Stimulated activated effector memory CD8-positive, alpha-beta T cell treated with anti-CD3 and anti-CD28 coated beads, Interleukin-12 subunit alpha, Interleukin-12 subunit beta, amount 100 ng/mL, for 72 hours (primary cell): ENCODE data around the gene POLR1G.
A peak's percentile ranks its signal among the peaks of the same experiment; 100 is the strongest.

Experiments
- ATAC-seq: fragments of 150-1000 bp; cut with Tn5 transposase; 2 replicates; pipeline ENCODE4 v1.10.0; 2021
- DNase-seq, 2 donors: peaks; one replicate each; pipeline ENCODE4 v3.0.0; 2021 to 2022; ENCODE audit warnings: low spot score in 2 of 2
- H3K27ac Mint-ChIP-seq: one replicate; pipeline ENCODE4 v1.8.0; 2022; ENCODE audit warnings: mild to moderate bottlenecking, mixed read lengths
- H3K36me3 Mint-ChIP-seq: one replicate; pipeline ENCODE4 v1.8.0; 2022; ENCODE audit warnings: mild to moderate bottlenecking, mixed read lengths
- H3K4me1 Mint-ChIP-seq: one replicate; pipeline ENCODE4 v1.8.0; 2022; ENCODE audit warnings: mixed read lengths
- H3K4me3 Mint-ChIP-seq: one replicate; pipeline ENCODE4 v1.8.0; 2022; ENCODE audit warnings: mild to moderate bottlenecking, mixed read lengths
- H3K9me3 Mint-ChIP-seq: one replicate; pipeline ENCODE4 v1.8.0; 2022; ENCODE audit warnings: mixed read lengths

The POLR1G gene

DNA sequence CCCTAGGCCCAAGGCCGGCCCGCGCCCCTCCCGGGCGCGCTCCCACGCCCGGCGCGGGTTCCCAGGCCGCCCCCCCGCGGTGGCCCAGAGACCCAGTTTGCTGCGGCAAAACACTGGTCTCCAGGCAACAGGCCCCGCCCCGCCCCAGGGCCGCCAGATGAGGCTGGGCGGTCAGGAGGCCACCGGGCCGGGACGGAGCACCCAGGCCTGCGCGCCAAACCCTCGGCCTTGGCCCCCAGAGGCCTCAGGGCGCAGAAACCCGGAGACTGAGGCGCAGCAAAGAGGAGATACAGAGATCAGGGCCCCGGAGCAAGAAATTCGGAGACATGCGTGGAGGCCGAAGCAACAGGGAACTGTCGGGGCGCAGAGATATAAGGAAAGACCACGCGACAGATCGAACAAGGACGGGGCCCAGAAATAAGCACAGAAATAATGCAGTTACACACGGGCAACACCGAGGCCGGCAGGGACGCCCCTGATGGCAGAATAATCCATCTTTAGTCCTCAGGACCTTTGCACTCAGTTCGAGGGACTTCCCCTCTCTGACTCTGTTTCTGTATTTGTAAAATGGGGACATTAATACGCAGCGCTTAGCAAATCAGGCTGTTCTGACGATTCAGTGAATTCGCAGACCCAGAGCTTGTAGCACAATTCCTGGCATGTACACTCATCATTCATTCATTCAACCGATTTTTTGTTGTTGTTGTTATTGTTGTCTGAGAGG lies 38.0 kb downstream of the POLR1G start:
- ATAC-seq: peak; percentile 71
- H3K9me3 Mint-ChIP-seq: no peaks in the 10 kb centered on the region
- peaks cover 29% of the 10 kb centered on the region for H3K36me3 Mint-ChIP-seq
- peaks cover 80% of the 10 kb centered on the region for H3K4me1 Mint-ChIP-seq
- DNase-seq: peak; percentile 80 to 92
- peak overlapping the region; percentile 90 for H3K4me3 Mint-ChIP-seq
- H3K27ac Mint-ChIP-seq: peak overlapping the region; percentile 98

DNA sequence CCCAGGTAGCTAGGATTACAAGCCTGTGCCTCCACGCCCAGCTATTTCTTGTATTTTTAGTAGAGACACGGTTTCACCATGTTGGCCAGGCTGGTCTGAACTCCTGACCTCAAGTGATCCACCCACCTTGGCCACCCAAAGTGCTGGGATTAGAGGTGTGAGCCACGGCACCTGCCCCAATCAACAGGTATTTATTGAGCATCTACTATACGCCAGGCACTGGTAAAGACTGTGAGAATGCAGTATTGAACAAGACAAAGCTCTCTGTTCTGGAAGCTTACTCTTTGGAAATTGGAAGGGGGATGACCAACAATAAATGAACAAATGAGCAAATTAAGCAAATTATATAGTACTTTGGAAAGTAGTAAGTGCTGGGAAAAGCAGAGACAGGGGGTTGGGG lies 38.7 kb downstream of the POLR1G start:
- Mint-ChIP-seq H3K9me3 (no peaks in the 10 kb centered on the region), H3K27ac (peak overlapping the region; percentile 98), H3K36me3 (peaks cover 35% of the 10 kb centered on the region), H3K4me1 (peaks cover 81% of the 10 kb centered on the region), H3K4me3 (peak overlapping the region; percentile 90)
- ATAC-seq: no peak
- no peak for DNase-seq

DNA sequence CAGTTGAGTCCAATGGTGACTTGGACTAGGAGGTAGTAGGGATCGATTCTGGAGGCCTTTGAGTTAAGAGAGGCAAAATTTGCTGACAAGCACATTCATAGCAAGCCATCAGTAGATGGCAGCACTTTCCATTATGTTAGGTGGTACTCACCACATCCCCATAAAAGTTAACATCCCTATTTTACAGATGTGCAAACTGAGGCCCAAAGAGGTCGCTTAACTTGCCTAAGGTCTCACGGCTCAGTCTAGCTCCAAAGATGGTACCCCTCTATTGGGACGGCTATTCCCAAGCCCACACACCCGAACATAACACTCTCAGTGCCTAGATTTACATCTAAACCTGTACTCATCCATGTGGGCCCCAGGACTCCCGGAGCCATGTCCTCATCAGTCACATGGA lies 39.9 kb downstream of the POLR1G start:
- DNase-seq (peak in 1 of 2 donors; percentile 52), ATAC-seq (no peak)
- Mint-ChIP-seq H3K4me1 (peaks cover 79% of the 10 kb centered on the region), H3K36me3 (peaks cover 47% of the 10 kb centered on the region), H3K4me3 (no peak overlapping the region), H3K27ac (peak overlapping the region; percentile 26), H3K9me3 (no peaks in the 10 kb centered on the region)

DNA sequence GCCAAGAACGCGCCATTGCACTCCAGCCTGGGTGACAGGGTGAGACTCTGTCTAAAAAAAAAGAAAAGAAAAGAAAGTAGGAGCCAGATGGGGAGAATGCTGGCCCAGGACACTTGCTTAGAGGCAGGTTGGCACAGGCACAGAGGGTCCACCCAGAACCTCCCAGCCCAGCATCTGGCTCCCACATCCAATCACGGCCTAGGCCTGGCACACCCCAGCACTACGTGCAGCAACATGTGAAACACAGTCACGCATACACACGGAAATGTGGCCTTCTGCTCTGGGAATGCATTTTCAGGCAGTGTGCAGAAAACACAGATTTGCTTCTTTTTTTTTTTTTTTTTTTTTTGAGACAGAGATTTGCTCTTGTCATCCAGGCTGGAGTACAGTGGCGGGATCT lies 40.5 kb downstream of the POLR1G start:
- Mint-ChIP-seq H3K4me3 (no peak overlapping the region), H3K36me3 (peaks cover 52% of the 10 kb centered on the region), H3K4me1 (peaks cover 84% of the 10 kb centered on the region), H3K27ac (peak overlapping the region; percentile 99), H3K9me3 (no peaks in the 10 kb centered on the region)
- ATAC-seq: no peak
- no peak for DNase-seq

DNA sequence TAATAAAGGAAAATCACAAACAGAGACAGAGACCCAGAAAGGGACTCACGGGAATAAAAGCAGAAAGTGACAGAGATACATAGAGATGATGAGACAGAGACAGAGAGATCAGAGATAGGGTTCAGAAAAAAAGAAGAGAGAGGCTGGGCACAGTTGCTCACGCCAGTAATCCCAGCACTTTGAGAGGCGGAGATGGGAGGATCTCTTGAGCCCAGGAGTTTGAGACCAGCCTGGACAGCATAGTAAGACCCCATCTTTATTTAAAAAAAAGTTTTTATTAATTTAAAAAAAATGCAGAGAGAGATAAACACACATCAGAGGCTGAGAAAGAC lies 41.9 kb downstream of the POLR1G start:
- peak overlapping the region; percentile 87 for H3K4me3 Mint-ChIP-seq
- peaks cover 78% of the 10 kb centered on the region for H3K4me1 Mint-ChIP-seq
- peak overlapping the region; percentile 99 for H3K27ac Mint-ChIP-seq
- ATAC-seq (no peak), DNase-seq (no peak)
- H3K36me3 Mint-ChIP-seq: peaks cover 46% of the 10 kb centered on the region
- H3K9me3 Mint-ChIP-seq: no peaks in the 10 kb centered on the region

DNA sequence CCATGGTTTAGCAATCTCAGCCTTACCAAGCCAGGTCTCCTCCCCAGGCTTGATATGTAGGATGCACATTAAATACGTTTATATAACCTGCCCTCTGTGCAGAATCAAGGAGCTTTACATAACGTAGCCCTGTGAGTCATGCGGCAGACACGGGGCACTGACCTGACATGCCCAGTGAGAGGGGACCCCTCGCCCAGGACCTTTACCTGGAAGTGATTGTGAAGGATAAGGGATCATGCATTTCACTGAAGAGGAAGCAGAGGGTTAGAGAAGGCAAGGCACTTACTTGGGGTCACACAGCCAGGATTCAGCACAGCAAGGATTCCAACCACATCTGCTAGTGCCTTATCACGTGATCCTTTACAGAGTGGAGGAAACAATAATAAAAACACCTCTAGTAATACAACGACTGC lies 42.4 kb downstream of the POLR1G start:
- Mint-ChIP-seq H3K9me3 (no peaks in the 10 kb centered on the region), H3K4me3 (peak overlapping the region; percentile 87), H3K4me1 (peaks cover 76% of the 10 kb centered on the region), H3K36me3 (peaks cover 41% of the 10 kb centered on the region), H3K27ac (peak overlapping the region; percentile 99)
- DNase-seq (no peak), ATAC-seq (no peak)

DNA sequence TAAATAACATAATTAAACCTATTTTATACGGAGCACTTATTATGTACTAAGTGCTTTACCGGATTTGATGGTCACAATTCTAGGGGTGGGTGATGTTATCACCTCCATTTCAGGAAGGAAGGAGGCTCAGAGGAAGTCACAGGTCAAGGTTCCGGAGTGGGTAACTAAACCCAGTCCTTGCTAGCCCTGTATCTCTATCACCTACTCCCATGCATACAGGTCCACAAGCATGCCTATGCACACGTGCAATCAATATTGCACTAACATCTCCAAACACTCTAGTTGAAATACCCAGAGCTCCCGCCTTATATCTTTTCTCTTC lies 43.5 kb downstream of the POLR1G start:
- peak overlapping the region; percentile 87 for H3K4me3 Mint-ChIP-seq
- DNase-seq (no peak), ATAC-seq (peak; percentile 35)
- H3K27ac Mint-ChIP-seq: peak overlapping the region; percentile 99
- no peaks in the 10 kb centered on the region for H3K9me3 Mint-ChIP-seq
- H3K36me3 Mint-ChIP-seq: peaks cover 39% of the 10 kb centered on the region
- H3K4me1 Mint-ChIP-seq: peaks cover 71% of the 10 kb centered on the region

DNA sequence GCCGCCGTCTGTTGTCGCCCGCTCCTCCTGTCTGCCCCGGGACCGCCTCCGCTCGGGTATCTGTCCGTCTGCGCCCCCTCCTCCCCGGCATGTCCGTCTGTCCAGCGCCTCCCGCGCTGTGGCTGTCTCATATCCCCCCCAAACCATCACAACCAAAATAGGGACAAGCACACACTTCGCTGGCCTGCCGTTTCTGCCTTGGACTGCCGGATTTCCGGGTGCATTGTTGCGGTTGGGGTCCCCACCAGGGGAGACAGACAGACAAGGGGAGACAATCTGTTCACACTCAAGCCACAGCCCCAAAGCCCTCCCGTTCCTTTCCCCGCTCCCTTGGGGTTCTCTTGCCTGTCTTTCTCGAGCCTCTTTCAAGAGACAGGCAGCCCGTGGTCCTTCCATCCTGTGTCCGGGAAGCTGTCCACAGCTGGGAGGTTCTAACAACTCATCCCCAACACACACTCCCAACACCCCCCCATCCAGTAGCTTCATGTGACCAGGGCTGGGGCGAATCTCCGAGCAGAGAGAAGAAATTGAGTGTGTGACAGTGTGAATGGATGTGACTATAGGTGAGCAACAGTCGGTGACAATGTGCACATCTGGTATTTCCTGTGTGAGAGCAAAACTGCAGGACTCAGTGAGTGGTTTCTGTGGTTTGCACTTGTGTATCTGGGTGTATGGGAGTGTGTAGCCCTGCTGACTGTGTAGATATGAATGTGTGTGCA lies 44.8 kb downstream of the POLR1G start:
- peak; percentile 68 for ATAC-seq
- H3K27ac Mint-ChIP-seq: peak overlapping the region; percentile 99
- H3K4me3 Mint-ChIP-seq: peak overlapping the region; percentile 87
- H3K36me3 Mint-ChIP-seq: peaks cover 37% of the 10 kb centered on the region
- no peaks in the 10 kb centered on the region for H3K9me3 Mint-ChIP-seq
- peak; percentile 28 to 84 for DNase-seq
- peaks cover 71% of the 10 kb centered on the region for H3K4me1 Mint-ChIP-seq

DNA sequence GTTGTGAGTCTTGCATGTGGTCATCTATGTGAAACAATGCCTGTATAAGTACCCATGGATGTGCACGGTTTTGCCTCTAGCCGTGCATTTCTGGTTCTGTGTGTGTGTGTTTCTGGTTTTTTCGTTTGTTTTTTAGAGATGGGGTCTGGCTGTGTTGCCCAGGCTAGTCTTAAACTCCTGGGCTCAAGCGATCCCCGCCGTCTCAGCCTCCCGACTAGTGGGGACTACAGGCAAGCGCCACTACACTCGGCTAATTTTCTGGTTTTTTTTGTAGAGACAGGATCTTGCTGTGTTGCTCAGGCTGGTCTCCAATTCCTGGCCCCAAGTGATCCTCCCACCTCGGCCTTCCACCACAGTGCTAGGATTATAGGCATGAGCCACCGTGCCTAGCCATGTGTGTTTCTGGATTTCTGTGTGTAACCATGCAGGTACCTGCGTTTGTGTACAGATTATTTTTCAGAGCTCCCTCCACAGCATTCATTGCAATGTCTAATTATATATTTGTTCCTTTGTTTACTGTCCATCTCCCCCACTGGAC lies 45.5 kb downstream of the POLR1G start:
- H3K27ac Mint-ChIP-seq: peak overlapping the region; percentile 99
- no peak for DNase-seq
- peaks cover 72% of the 10 kb centered on the region for H3K4me1 Mint-ChIP-seq
- ATAC-seq: no peak
- peak overlapping the region; percentile 87 for H3K4me3 Mint-ChIP-seq
- peaks cover 32% of the 10 kb centered on the region for H3K36me3 Mint-ChIP-seq
- H3K9me3 Mint-ChIP-seq: no peaks in the 10 kb centered on the region

DNA sequence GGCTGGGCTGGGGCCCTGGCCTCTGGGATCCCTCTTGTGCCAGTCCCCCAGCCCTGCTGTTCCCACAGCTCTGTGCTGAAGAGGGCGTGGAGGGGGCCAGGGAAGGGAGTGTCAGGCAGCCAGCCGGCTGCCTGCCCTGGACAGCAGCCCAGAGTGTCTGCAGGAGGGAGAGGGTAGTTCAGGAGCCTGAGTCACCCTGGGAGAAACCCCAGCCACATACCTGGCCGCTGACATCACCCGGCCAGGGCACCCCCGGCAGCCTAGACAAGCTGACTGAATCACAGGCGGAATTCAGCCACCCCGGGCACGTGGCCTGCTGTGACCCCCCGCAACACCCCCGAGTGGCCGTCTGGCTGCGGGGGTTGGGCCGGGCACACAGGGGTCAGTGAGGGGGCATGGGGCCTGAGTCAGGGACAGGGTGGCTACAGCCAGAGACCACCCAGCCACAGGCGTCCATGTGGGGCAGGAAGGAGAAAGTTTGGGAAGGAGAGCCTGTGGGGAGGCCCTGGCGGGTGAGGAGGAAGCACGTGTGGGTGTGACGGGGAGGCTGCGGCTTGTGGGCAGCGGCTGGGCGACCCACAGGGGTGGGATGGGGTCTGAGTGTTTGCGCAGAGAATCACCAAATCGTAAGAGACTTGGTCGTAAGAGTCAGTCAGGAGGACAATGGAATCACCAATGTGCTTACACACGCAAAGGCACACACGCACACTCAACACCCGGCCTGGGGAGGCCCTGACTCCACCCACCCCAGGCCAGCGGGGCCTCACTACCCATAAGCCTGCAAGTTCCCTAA lies 49.5 kb downstream of the POLR1G start:
- peak overlapping the region; percentile 98 for H3K27ac Mint-ChIP-seq
- ATAC-seq: peak; percentile 89
- peak; percentile 57 to 74 for DNase-seq
- H3K4me3 Mint-ChIP-seq: peak overlapping the region; percentile 72
- peaks cover 9% of the 10 kb centered on the region for H3K36me3 Mint-ChIP-seq
- no peaks in the 10 kb centered on the region for H3K9me3 Mint-ChIP-seq
- H3K4me1 Mint-ChIP-seq: peaks cover 49% of the 10 kb centered on the region

DNA sequence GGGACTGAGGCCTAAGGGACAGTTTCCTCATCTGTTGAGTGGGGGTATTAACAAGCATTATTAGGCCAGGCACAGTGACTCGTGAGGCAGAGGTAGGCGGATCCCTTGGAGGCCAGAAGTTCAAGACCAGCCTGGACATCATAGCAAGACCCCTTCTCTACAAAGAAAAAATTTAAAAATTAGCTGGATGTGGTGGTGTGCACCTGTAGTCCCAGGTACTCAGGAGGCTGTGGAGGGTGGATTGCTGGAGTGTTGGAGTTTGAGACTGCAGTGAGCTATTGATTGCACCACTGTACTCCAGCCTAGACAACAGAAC lies 50.0 kb downstream of the POLR1G start:
- Mint-ChIP-seq H3K4me1 (peaks cover 43% of the 10 kb centered on the region), H3K4me3 (peak overlapping the region; percentile 72), H3K27ac (peak overlapping the region; percentile 98), H3K9me3 (no peaks in the 10 kb centered on the region), H3K36me3 (peaks cover 3% of the 10 kb centered on the region)
- ATAC-seq (no peak), DNase-seq (no peak)

DNA sequence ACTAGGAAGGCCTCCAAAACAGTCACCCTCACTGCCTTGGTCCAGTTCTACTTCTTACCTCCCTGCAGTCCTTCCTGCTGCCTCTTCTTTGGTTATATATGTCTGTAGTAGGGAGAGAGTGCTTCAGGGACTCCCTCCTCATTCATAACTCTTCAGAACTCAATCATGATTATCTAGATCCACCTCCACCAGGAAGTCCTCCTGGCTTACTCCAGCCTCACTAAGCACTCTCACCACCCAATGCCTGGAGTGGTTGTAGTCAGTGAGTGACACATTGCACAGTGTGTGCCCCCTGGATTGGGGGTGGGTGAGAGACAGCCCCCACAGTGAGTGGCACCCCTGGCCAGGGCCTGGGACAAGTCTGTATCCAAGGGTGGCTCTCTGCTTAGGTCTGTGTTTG lies 51.3 kb downstream of the POLR1G start:
- Mint-ChIP-seq H3K4me3 (no peak overlapping the region), H3K27ac (no peak overlapping the region)

More for the DNA sequence above, 51.3 kb downstream of the POLR1G start:
- H3K9me3 Mint-ChIP-seq: no peaks in the 10 kb centered on the region
- H3K36me3 Mint-ChIP-seq: no peaks in the 10 kb centered on the region
- no peak for ATAC-seq
- no peak for DNase-seq
- peaks cover 33% of the 10 kb centered on the region for H3K4me1 Mint-ChIP-seq
